BLaER1 (cell line): ENCODE data around the gene PTPRZ1.

Experiments
- H3K27ac ChIP-seq: shearing (Covaris generic); formaldehyde crosslinking; 2 replicates; pipeline ENCODE4 v1.8.1; 2022
- H3K27me3 ChIP-seq: shearing (Covaris generic); formaldehyde crosslinking; 2 replicates; pipeline ENCODE4 v1.8.1; 2022
- H3K36me3 ChIP-seq: shearing (Covaris generic); formaldehyde crosslinking; 2 replicates; pipeline ENCODE4 v1.8.1; 2022
- H3K4me1 ChIP-seq: shearing (Covaris generic); formaldehyde crosslinking; 2 replicates; pipeline ENCODE4 v1.8.1; 2022
- H3K4me2 ChIP-seq: shearing (Covaris generic); formaldehyde crosslinking; 2 replicates; pipeline ENCODE4 v1.8.1; 2022
- H3K4me3 ChIP-seq: shearing (Covaris generic); formaldehyde crosslinking; 2 replicates; pipeline ENCODE4 v1.8.1; 2022
- H3K9ac ChIP-seq: shearing (Covaris generic); formaldehyde crosslinking; 2 replicates; pipeline ENCODE4 v1.8.1; 2022
- H3K9me3 ChIP-seq: shearing (Covaris generic); formaldehyde crosslinking; 2 replicates; pipeline ENCODE4 v1.8.1; 2022
- H4K20me1 ChIP-seq: shearing (Covaris generic); formaldehyde crosslinking; 2 replicates; pipeline ENCODE4 v1.8.1; 2022
- Cebpa-rat ChIP-seq: shearing (Covaris generic); IDR thresholded peaks from 2 replicates; pipeline ENCODE4 v1.8.1; 2022

Gene PTPRZ1

GRCh38 chr7:122082670-122083069 is 209.7 kb downstream of the PTPRZ1 start:
- H3K4me1 ChIP-seq, result peaks cover 1% of the 10 kb centered on the region

GRCh38 chr7:122092964-122093797 is 220.2 kb downstream of the PTPRZ1 start:
- H3K4me2 ChIP-seq, result no peak overlapping the region
- no peaks in the 10 kb centered on the region for H3K4me1 ChIP-seq
- no peak overlapping the region for H3K9ac ChIP-seq
- H3K27me3 ChIP-seq, result no peaks in the 10 kb centered on the region
- H3K4me3 ChIP-seq, result no peak overlapping the region
- H3K27ac ChIP-seq, result no peak overlapping the region
- H3K36me3 ChIP-seq, result peaks cover 27% of the 10 kb centered on the region
- no peaks in the 10 kb centered on the region for H3K9me3 ChIP-seq
- H4K20me1 ChIP-seq, result no peaks in the 10 kb centered on the region
- TF ChIP-seq Cebpa-rat, result no peak

More at GRCh38 chr7:122082670-122083069, 209.7 kb downstream of the PTPRZ1 start:
- no peak overlapping the region for H3K9ac ChIP-seq
- no peak overlapping the region for H3K4me3 ChIP-seq
- no peak overlapping the region for H3K4me2 ChIP-seq
- no peak for TF ChIP-seq Cebpa-rat
- H3K36me3 ChIP-seq, result peaks cover 57% of the 10 kb centered on the region
- H3K27ac ChIP-seq, result no peak overlapping the region
- peaks cover 1% of the 10 kb centered on the region; the same call in 1 of the 2 replicates for H3K9me3 ChIP-seq
- H3K27me3 ChIP-seq, result no peaks in the 10 kb centered on the region
- H4K20me1 ChIP-seq, result no peaks in the 10 kb centered on the region

GRCh38 chr7:122094549-122094948 is 221.6 kb downstream of the PTPRZ1 start:
- Histone ChIP-seq H3K27ac (no peak overlapping the region), H3K27me3 (no peaks in the 10 kb centered on the region), H3K4me2 (no peak overlapping the region), H3K4me1 (no peaks in the 10 kb centered on the region), H4K20me1 (no peaks in the 10 kb centered on the region), H3K9ac (no peak overlapping the region), H3K9me3 (no peaks in the 10 kb centered on the region), H3K36me3 (peaks cover 22% of the 10 kb centered on the region), H3K4me3 (no peak overlapping the region)
- TF ChIP-seq Cebpa-rat, result no peak

GRCh38 chr7:122095642-122096041 is 222.7 kb downstream of the PTPRZ1 start:
- no peak for TF ChIP-seq Cebpa-rat
- H3K27ac ChIP-seq, result no peak overlapping the region
- H3K4me2 ChIP-seq, result no peak overlapping the region
- no peaks in the 10 kb centered on the region for H3K4me1 ChIP-seq
- H4K20me1 ChIP-seq, result no peaks in the 10 kb centered on the region
- no peaks in the 10 kb centered on the region for H3K27me3 ChIP-seq
- no peak overlapping the region for H3K9ac ChIP-seq
- H3K36me3 ChIP-seq, result peaks cover 14% of the 10 kb centered on the region
- no peaks in the 10 kb centered on the region for H3K9me3 ChIP-seq
- no peak overlapping the region for H3K4me3 ChIP-seq

GRCh38 chr7:122100021-122100420 is 227.1 kb downstream of the PTPRZ1 start:
- Histone ChIP-seq H3K4me3 (no peak overlapping the region), H4K20me1 (no peaks in the 10 kb centered on the region), H3K9me3 (peaks cover 16% of the 10 kb centered on the region), H3K4me1 (no peaks in the 10 kb centered on the region), H3K27me3 (no peaks in the 10 kb centered on the region), H3K4me2 (no peak overlapping the region), H3K27ac (no peak overlapping the region), H3K36me3 (peaks cover 29% of the 10 kb centered on the region), H3K9ac (no peak overlapping the region)
- no peak for TF ChIP-seq Cebpa-rat

- Histone ChIP-seq H3K4me2 (no peak overlapping the region), H3K36me3 (peaks cover 53% of the 10 kb centered on the region), H4K20me1 (no peaks in the 10 kb centered on the region), H3K9ac (no peak overlapping the region), H3K27me3 (no peaks in the 10 kb centered on the region), H3K4me1 (no peaks in the 10 kb centered on the region), H3K27ac (no peak overlapping the region), H3K9me3 (peaks cover 35% of the 10 kb centered on the region), H3K4me3 (no peak overlapping the region)
- TF ChIP-seq Cebpa-rat, result no peak
Measured at GRCh38 chr7:122103064-122103463, 230.1 kb downstream of the PTPRZ1 start.
